Measurements from ENCODE around the gene CDK14.

GRCh38 chr7:91149341-91150246 lies 553.5 kb downstream of the CDK14 start:
- TF ChIP-seq CTCF (IDR thresholded peaks at IDR 0.05) (no peak), POLR2A (IDR thresholded peaks at IDR 0.05) (no peak)
